Right cardiac atrium (tissue), 5 donors: ENCODE data around the gene ERCC6L. TPM values are rescaled to one million over a fixed set of nuclear protein-coding genes. Genes with fewer than 3 reads are reported as not detected.
A peak's percentile ranks its signal among the peaks of the same experiment; 100 is the strongest.

Experiments used
- ATAC-seq, 2 donors: fragments of 200-7000 bp; cut with Tn5 transposase; one replicate each; pipeline versions ENCODE4 v1.8.0 to v1.9.1; 2020; ENCODE audit warnings: moderate library complexity in 2 of 2, mild to moderate bottlenecking in 1 of 2
- DNase-seq, 3 donors: peaks; one replicate each; pipeline ENCODE4 v3.0.0-alpha.2; 2020
- H3K27ac ChIP-seq: one replicate; pipeline ENCODE4 v1.5.1; 2013; ENCODE audit warnings: mild to moderate bottlenecking, low read length, control low read depth, moderate library complexity
- H3K27me3 ChIP-seq: one replicate; pipeline ENCODE4 v1.6.1; 2013; ENCODE audit not compliant: control insufficient read depth, insufficient read depth
- H3K4me1 ChIP-seq: one replicate; pipeline ENCODE4 v1.6.1; 2013; ENCODE audit warnings: low read length; ENCODE audit not compliant: control insufficient read depth, insufficient read depth
- H3K4me3 ChIP-seq: one replicate; pipeline ENCODE4 v1.5.1; 2013; ENCODE audit warnings: low read length, control low read depth
- H3K9me3 ChIP-seq: one replicate; pipeline ENCODE4 v1.6.1; 2013; ENCODE audit warnings: low read length; ENCODE audit not compliant: control insufficient read depth
- WGBS: extraction: QIAGEN DNeasy Blood & Tissue Kit; methylation state at CpG from one replicate; pipeline ENCODE4 v1.1.7; 2013; 5-methylcytosine and 5-hydroxymethylcytosine counted together
- intact Hi-C, 4 donors: fragments of 100-400 bp; cut with DNase I; formaldehyde crosslinking; loops; one replicate each; pipeline versions ENCODE4 v1.11.0 to v1.14.0; 2022 to 2023
- polyA plus RNA-seq: library from polyadenylated mRNA; stranded (reverse); fragments of 200-250 nt; gene quantifications from one replicate; pipeline ENCODE4 v1.2.3, GENCODE V29; 2013
- total RNA-seq, 4 donors: library from RNA; stranded (reverse); fragmentation: NEBNext Ultra II Directional; extraction: Animal tissue kit (Norgen Biotek cat#: 25700); gene quantifications; one replicate each; pipeline ENCODE4 v1.2.1, GENCODE V29; 2021
- donor health status: healthy with polysubstance abuse.
- donor health status: DM: no; HTN: yes; CAD: no.
- donor health status: DM: no; HTN: no; CAD: no.
- donor health status: DM: no; HTN: yes; CAD: no; lungs with severe emphysema.
- donor health status: DM: yes; HTN: yes; CAD: no.

Gene ERCC6L
- total and polyA plus RNA-seq, 5 donors: 0.06 to 0.11 (median 0.10) TPM; not detected in 1

GRCh38 chrX:72270316-72270866, 31.6 kb upstream of the ERCC6L start:
- DNase-seq: no peak
- no peaks in the 10 kb centered on the region for H3K9me3 ChIP-seq
- no peak overlapping the region for H3K4me3 ChIP-seq
- peak overlapping the region; percentile 19 for H3K27ac ChIP-seq
- no peaks in the 10 kb centered on the region for H3K27me3 ChIP-seq
- intact Hi-C loops: no loop called here
- 89% methylated on average over 5 of the region's 5 CpGs for WGBS
- ATAC-seq: peak in 1 of 2 donors; percentile 16
- no peaks in the 10 kb centered on the region for H3K4me1 ChIP-seq

GRCh38 chrX:72269671-72270251, 30.9 kb upstream of the ERCC6L start:
- peak overlapping the region; percentile 19 for H3K27ac ChIP-seq
- H3K4me1 ChIP-seq: no peaks in the 10 kb centered on the region
- 52% methylated on average over 3 of the region's 3 CpGs for WGBS
- peak in 1 of 3 donors; percentile 1 for DNase-seq
- peak in 1 of 2 donors; percentile 84 for ATAC-seq
- intact Hi-C loops: no loop called here
- no peak overlapping the region for H3K4me3 ChIP-seq
- H3K9me3 ChIP-seq: no peaks in the 10 kb centered on the region
- H3K27me3 ChIP-seq: no peaks in the 10 kb centered on the region

- Histone ChIP-seq H3K9me3 (no peaks in the 10 kb centered on the region), H3K27me3 (no peaks in the 10 kb centered on the region), H3K27ac (no peak overlapping the region), H3K4me3 (no peak overlapping the region), H3K4me1 (no peaks in the 10 kb centered on the region)
- intact Hi-C loops: no loop called here
- ATAC-seq (no peak), DNase-seq (no peak)
- WGBS: 88% methylated on average over 2 of the region's 2 CpGs
Measured at GRCh38 chrX:72268597-72269365, 30.0 kb upstream of the ERCC6L start.

- Histone ChIP-seq H3K4me3 (no peak overlapping the region), H3K27ac (no peak overlapping the region), H3K27me3 (no peaks in the 10 kb centered on the region), H3K9me3 (no peaks in the 10 kb centered on the region), H3K4me1 (no peaks in the 10 kb centered on the region)
- ATAC-seq (no peak), DNase-seq (no peak)
- 93% methylated on average over 3 of the region's 3 CpGs for WGBS
- intact Hi-C loops: no loop called here
Measured at GRCh38 chrX:72265263-72265662, 26.4 kb upstream of the ERCC6L start.

- WGBS: 58% methylated on average over 7 of the region's 7 CpGs
- Histone ChIP-seq H3K4me1 (no peaks in the 10 kb centered on the region), H3K9me3 (no peaks in the 10 kb centered on the region), H3K27me3 (no peaks in the 10 kb centered on the region), H3K27ac (no peak overlapping the region), H3K4me3 (no peak overlapping the region)
- intact Hi-C loops: no loop called here
- DNase-seq (no peak), ATAC-seq (no peak)
Measured at GRCh38 chrX:72262077-72262476, 23.2 kb upstream of the ERCC6L start.

GRCh38 chrX:72260448-72260847, 21.6 kb upstream of the ERCC6L start:
- WGBS: 95% methylated on average over 4 of the region's 4 CpGs
- no peak for ATAC-seq
- Histone ChIP-seq H3K9me3 (no peaks in the 10 kb centered on the region), H3K4me1 (no peaks in the 10 kb centered on the region), H3K27ac (no peak overlapping the region), H3K4me3 (no peak overlapping the region), H3K27me3 (no peaks in the 10 kb centered on the region)
- intact Hi-C loops: no loop called here
- DNase-seq: no peak

- 69% methylated on average over 7 of the region's 7 CpGs for WGBS
- Histone ChIP-seq H3K9me3 (no peaks in the 10 kb centered on the region), H3K27me3 (no peaks in the 10 kb centered on the region), H3K27ac (no peak overlapping the region), H3K4me3 (no peak overlapping the region), H3K4me1 (no peaks in the 10 kb centered on the region)
- ATAC-seq: no peak
- intact Hi-C loops: no loop called here
- no peak for DNase-seq
Measured at GRCh38 chrX:72258174-72258573, 19.3 kb upstream of the ERCC6L start.

- WGBS: 84% methylated on average over 7 of the region's 7 CpGs
- intact Hi-C loops: no loop called here
Measured at GRCh38 chrX:72255864-72256263, 17.0 kb upstream of the ERCC6L start.

GRCh38 chrX:72255445-72255844, 16.6 kb upstream of the ERCC6L start:
- no peak for DNase-seq
- ATAC-seq: no peak
- Histone ChIP-seq H3K4me1 (no peaks in the 10 kb centered on the region), H3K27ac (no peak overlapping the region), H3K27me3 (no peaks in the 10 kb centered on the region), H3K9me3 (no peaks in the 10 kb centered on the region), H3K4me3 (no peak overlapping the region)
- WGBS: 24% methylated on average over 24 of the region's 24 CpGs
- intact Hi-C loops: no loop called here

More at GRCh38 chrX:72255864-72256263, 17.0 kb upstream of the ERCC6L start:
- DNase-seq (no peak), ATAC-seq (no peak)
- Histone ChIP-seq H3K4me3 (no peak overlapping the region), H3K27ac (no peak overlapping the region), H3K9me3 (no peaks in the 10 kb centered on the region), H3K27me3 (no peaks in the 10 kb centered on the region), H3K4me1 (no peaks in the 10 kb centered on the region)

- Histone ChIP-seq H3K27ac (no peak overlapping the region), H3K4me3 (no peak overlapping the region), H3K27me3 (no peaks in the 10 kb centered on the region), H3K4me1 (no peaks in the 10 kb centered on the region), H3K9me3 (no peaks in the 10 kb centered on the region)
- DNase-seq: no peak
- 13% methylated on average over 17 of the region's 17 CpGs for WGBS
- intact Hi-C loops: no loop called here
- ATAC-seq: no peak
Measured at GRCh38 chrX:72254816-72255215, 16.0 kb upstream of the ERCC6L start.

GRCh38 chrX:72253686-72254085, 14.9 kb upstream of the ERCC6L start:
- Histone ChIP-seq H3K27ac (no peak overlapping the region), H3K4me3 (no peak overlapping the region), H3K4me1 (no peaks in the 10 kb centered on the region), H3K9me3 (no peaks in the 10 kb centered on the region), H3K27me3 (no peaks in the 10 kb centered on the region)
- intact Hi-C loops: no loop called here
- DNase-seq (no peak), ATAC-seq (no peak)
